Thyroid gland (tissue), 4 donors: ENCODE measurements around the gene LYPD6. TPM values are rescaled to one million over a fixed set of nuclear protein-coding genes. Genes with fewer than 3 reads are reported as not detected.

Experiments used
- DNase-seq, 2 donors: peaks; one replicate each; pipeline ENCODE4 v3.0.0-alpha.2; 2019
- H3K27ac ChIP-seq, 3 donors: fragments of 200-600 bp; sonication (generic); 1 replicate in 2 of 3; 2 replicates in 1 of 3; pipeline ENCODE4 v1.5.1; 2016 to 2019; ENCODE audit warnings: mild to moderate bottlenecking in 1 of 3, moderate library complexity in 1 of 3
- H3K27me3 ChIP-seq: fragments of 200-600 bp; sonication (generic); one replicate; pipeline ENCODE4 v1.5.1; 2019
- H3K36me3 ChIP-seq, 2 donors: fragments of 200-600 bp; sonication (generic); one replicate each; pipeline ENCODE4 v1.5.1; 2016 to 2019
- H3K4me1 ChIP-seq, 2 donors: fragments of 200-600 bp; sonication (generic); one replicate each; pipeline ENCODE4 v1.5.1; 2017 to 2019
- H3K4me3 ChIP-seq, 3 donors: fragments of 200-600 bp; sonication (generic); replicated peaks in 1 of 3; 1 replicate in 2 of 3; 2 replicates in 1 of 3; pipeline ENCODE4 v1.5.1; 2016; ENCODE audit warnings: mild to moderate bottlenecking in 1 of 3
- H3K9me3 ChIP-seq: fragments of 200-600 bp; sonication (generic); one replicate; pipeline ENCODE4 v1.5.1; 2017
- POLR2A ChIP-seq, 2 donors: fragments of 450-650 bp; IDR thresholded peaks; one replicate each; pipeline ENCODE4 v1.6.1; 2017; ENCODE audit warnings: antibody characterized with exemption in 2 of 2, mild to moderate bottlenecking in 2 of 2, moderate library complexity in 1 of 2
- WGBS, 2 donors: methylation state at CpG; one replicate each; pipeline ENCODE4 v1.1.5; 2017; 5-methylcytosine and 5-hydroxymethylcytosine counted together
- intact Hi-C: fragments of 100-400 bp; cut with DNase I; formaldehyde crosslinking; loops from one replicate; pipeline ENCODE4 v1.15.1; 2023
- total RNA-seq, 4 donors: library from RNA; depleted of rRNA; stranded (reverse); fragments of >200 nt; gene quantifications; one replicate each; pipeline ENCODE4 v1.2.3, GENCODE V29; 2016
- TF ChIP-seq, protein P1 (sequence below), 6 experiments: fragments of 200-600 bp in 3 of 6; fragments of 450-650 bp in 3 of 6; sonication (generic) in 3 of 6; IDR thresholded peaks; one replicate each; pipeline ENCODE4 v1.5.1; 2016 to 2019; ENCODE audit warnings: antibody characterized with exemption in 6 of 6, mild to moderate bottlenecking in 2 of 6, inconsistent platforms in 1 of 6, moderate library complexity in 1 of 6

Gene LYPD6
- total RNA-seq, 4 donors from 2014 or later, result 0.33 to 1.5 (median 1.4) TPM

DNA sequence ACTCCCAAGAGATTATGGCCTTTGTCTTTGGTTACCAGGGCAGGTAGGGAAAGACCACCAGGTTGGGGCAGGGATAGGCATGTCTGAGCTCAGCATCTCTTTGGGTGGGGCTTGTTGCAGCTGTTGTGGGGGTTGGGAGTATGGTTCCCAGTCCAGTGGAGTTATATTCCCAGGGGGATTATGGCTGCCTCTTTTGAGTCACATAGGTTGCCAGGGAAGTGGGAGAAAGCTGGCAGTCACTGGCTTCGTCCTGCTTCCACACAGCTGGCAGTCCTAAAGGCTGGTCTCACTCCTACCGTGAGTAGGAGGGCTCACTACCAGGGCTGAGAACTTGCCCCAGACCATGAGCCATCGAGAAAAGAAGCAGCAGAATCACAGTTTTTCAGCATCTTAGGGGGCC, 79.1 kb downstream of the LYPD6 start:
- no peak overlapping the region for H3K4me3 ChIP-seq
- H3K9me3 ChIP-seq, result no peaks in the 10 kb centered on the region
- 84 to 90% methylated on average over 3 of the region's 3 CpGs for WGBS, 2 donors
- no peaks in the 10 kb centered on the region for H3K4me1 ChIP-seq
- intact Hi-C loops, result no loop called here
- DNase-seq, result no peak
- no peak overlapping the region for H3K27ac ChIP-seq
- H3K36me3 ChIP-seq, result no peaks in the 10 kb centered on the region
- TF ChIP-seq, protein P1, sequence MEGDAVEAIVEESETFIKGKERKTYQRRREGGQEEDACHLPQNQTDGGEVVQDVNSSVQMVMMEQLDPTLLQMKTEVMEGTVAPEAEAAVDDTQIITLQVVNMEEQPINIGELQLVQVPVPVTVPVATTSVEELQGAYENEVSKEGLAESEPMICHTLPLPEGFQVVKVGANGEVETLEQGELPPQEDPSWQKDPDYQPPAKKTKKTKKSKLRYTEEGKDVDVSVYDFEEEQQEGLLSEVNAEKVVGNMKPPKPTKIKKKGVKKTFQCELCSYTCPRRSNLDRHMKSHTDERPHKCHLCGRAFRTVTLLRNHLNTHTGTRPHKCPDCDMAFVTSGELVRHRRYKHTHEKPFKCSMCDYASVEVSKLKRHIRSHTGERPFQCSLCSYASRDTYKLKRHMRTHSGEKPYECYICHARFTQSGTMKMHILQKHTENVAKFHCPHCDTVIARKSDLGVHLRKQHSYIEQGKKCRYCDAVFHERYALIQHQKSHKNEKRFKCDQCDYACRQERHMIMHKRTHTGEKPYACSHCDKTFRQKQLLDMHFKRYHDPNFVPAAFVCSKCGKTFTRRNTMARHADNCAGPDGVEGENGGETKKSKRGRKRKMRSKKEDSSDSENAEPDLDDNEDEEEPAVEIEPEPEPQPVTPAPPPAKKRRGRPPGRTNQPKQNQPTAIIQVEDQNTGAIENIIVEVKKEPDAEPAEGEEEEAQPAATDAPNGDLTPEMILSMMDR (IDR thresholded peaks at IDR 0.05), result no peak
- no peak for TF ChIP-seq POLR2A (IDR thresholded peaks at IDR 0.05)
- H3K27me3 ChIP-seq, result no peaks in the 10 kb centered on the region

DNA sequence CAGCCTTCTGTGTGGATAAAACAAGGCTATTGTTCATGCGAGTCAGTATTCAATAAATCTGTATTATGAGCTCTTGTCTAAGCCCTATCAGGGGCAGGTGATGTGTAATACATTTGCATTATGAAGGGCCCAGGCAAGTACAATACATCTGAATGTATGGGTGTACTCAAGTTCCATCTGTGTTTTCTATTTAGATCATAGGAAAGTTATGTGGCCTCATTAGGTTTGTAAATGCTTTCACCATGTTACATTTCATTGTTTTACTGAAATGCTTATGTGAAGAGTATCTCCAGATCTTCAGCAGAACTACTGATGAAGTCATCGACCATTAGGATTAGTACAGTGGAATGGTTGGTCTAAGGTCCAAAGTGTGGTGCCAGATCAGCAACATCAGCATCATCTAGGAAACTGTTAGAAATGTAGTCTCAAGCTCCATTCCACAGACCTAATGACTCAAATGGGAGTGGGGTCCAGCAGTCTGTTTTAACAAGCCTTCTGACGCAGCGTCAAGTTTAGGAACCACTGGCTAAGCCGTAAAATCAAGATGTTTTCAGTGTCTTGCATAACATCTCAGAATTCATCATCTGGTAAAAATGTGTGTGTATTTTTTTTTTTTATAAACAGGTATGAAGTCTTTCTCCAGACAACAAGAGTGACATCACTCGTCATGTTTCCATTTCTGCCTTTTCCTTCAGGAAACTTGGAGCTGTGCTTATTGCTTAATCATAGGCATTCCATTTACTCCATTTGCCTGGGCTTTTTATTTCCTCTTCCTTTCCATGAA, 80.5 kb downstream of the LYPD6 start:
- WGBS, 2 donors, result 94 to 96% methylated on average over 6 of the region's 6 CpGs

DNA sequence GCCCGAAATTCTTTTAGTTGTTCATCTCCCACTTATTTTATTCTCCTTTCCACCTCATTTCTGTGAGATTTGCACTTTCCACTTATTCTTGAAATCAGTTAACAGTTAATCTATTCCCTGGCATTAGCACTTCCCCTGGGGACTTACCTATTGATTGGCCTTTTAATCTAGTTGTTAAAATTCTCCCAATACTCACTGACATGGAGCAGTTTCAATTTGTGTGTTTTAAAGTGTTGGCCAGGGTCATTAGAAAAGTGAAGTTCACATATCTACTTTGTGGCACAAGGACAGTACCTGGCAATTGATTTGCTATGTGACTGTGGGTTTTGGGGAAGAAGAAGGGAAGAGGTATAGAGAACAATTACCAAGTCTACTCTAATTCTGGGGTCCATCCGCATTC, 83.1 kb downstream of the LYPD6 start:
- TF ChIP-seq, protein P1 (IDR thresholded peaks at IDR 0.05), result no peak
- TF ChIP-seq POLR2A (IDR thresholded peaks at IDR 0.05), result no peak
- H3K27me3 ChIP-seq, result no peaks in the 10 kb centered on the region
- no peaks in the 10 kb centered on the region for H3K36me3 ChIP-seq
- no peaks in the 10 kb centered on the region for H3K4me1 ChIP-seq
- H3K27ac ChIP-seq, result no peak overlapping the region
- no peak for DNase-seq
- intact Hi-C loops, result no loop called here
- H3K9me3 ChIP-seq, result no peaks in the 10 kb centered on the region
- H3K4me3 ChIP-seq, result no peak overlapping the region
- WGBS, 2 donors, result 95 to 97% methylated on average over 2 of the region's 2 CpGs

More for the DNA sequence above, 80.5 kb downstream of the LYPD6 start:
- no peak for DNase-seq
- Histone ChIP-seq H3K4me1 (no peaks in the 10 kb centered on the region), H3K27ac (no peak overlapping the region), H3K4me3 (no peak overlapping the region), H3K36me3 (no peaks in the 10 kb centered on the region), H3K9me3 (no peaks in the 10 kb centered on the region), H3K27me3 (no peaks in the 10 kb centered on the region)
- TF ChIP-seq POLR2A (IDR thresholded peaks at IDR 0.05), result no peak
- TF ChIP-seq, protein P1 (IDR thresholded peaks at IDR 0.05), result no peak
- intact Hi-C loops, result no loop called here

DNA sequence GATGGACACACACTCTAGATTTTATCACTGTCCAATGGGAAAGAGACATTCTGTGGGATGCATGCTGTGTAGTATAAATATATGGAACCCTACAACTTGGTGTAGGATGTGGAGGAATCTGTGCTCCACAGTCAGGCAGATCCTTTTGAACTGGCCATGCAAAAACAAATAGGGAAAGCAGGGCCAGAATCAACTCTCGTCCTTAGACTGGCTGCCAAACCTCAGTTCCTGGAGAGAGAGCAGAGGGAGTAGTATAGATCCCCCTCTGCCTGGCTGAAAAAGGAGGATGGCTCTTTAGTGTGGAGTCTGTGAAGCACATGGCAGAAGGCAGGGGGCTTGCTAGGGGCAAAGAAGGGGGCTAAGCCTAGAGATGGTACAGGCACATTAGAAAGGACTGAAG, 84.7 kb downstream of the LYPD6 start:
- no peaks in the 10 kb centered on the region for H3K9me3 ChIP-seq
- 57 to 73% methylated on average over 1 of the region's 1 CpG for WGBS, 2 donors
- no peak for DNase-seq
- no peaks in the 10 kb centered on the region for H3K4me1 ChIP-seq
- H3K27me3 ChIP-seq, result no peaks in the 10 kb centered on the region
- intact Hi-C loops, result no loop called here
- no peak overlapping the region for H3K4me3 ChIP-seq
- H3K27ac ChIP-seq, result no peak overlapping the region
- TF ChIP-seq POLR2A (IDR thresholded peaks at IDR 0.05), result no peak
- TF ChIP-seq, protein P1 (IDR thresholded peaks at IDR 0.05), result no peak
- H3K36me3 ChIP-seq, result no peaks in the 10 kb centered on the region

DNA sequence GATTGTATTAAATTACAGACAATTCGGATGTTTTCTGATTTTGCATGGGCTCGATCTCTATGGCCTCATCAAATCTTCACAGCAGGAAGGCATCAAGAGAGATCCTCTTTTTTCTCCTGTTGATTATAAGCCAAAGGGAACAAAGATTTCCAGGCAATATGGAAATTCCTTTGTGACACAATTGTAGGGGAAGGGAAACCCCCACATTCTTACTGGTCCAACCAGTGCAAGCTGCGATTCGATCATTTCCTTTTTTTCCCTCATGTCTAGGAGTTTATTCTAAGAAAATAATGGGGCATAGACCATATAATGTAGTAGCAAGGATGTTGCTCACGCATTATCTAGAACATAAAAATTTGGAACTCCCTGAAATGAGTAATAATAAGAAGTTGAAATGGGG, 87.7 kb downstream of the LYPD6 start:
- 85 to 86% methylated on average over 5 of the region's 5 CpGs for WGBS, 2 donors
- Histone ChIP-seq H3K27ac (no peak overlapping the region), H3K27me3 (no peaks in the 10 kb centered on the region), H3K4me3 (no peak overlapping the region), H3K9me3 (no peaks in the 10 kb centered on the region), H3K36me3 (no peaks in the 10 kb centered on the region), H3K4me1 (no peaks in the 10 kb centered on the region)
- intact Hi-C loops, result no loop called here
- no peak for DNase-seq
- no peak for TF ChIP-seq POLR2A (IDR thresholded peaks at IDR 0.05)
- TF ChIP-seq, protein P1 (IDR thresholded peaks at IDR 0.05), result no peak
